ENCODE data around the gene DEAF1.

DEAF1 gene

DNA sequence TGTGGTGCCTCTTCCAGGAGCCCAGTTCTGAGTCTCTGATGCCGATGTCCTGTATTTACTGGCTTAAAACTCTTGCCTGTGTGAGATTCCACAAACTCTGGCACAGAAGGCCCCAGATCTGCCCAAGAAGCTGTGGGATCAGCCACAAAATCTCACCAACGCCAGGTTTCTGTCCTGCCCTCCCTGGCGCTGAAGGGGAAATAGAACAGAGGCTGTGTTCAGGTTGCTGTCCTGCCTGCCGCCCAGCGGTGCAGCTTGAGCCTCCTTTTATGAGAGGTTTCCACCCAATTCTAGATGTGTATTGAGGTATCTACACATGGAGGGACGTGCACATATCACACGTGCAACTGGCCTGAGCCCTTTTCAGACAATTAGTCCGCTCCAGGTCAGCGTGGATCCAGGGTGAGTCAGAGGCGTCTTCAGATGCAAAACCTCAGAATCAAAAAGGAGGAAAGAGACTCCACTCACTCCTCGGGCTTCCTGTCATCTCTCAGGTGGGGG, 2.8 kb upstream of the DEAF1 start:
- Histone ChIP-seq H3K4me1 (no peaks in the 10 kb centered on the region), H3K9me3 (no peaks in the 10 kb centered on the region), H3K36me3 (no peaks in the 10 kb centered on the region), H3K4me3 (ENCODE audit: low read depth, low read length) (no peak overlapping the region), H3K27me3 (no peaks in the 10 kb centered on the region)
- no peak for DNase-seq
- TF ChIP-seq, protein P1, sequence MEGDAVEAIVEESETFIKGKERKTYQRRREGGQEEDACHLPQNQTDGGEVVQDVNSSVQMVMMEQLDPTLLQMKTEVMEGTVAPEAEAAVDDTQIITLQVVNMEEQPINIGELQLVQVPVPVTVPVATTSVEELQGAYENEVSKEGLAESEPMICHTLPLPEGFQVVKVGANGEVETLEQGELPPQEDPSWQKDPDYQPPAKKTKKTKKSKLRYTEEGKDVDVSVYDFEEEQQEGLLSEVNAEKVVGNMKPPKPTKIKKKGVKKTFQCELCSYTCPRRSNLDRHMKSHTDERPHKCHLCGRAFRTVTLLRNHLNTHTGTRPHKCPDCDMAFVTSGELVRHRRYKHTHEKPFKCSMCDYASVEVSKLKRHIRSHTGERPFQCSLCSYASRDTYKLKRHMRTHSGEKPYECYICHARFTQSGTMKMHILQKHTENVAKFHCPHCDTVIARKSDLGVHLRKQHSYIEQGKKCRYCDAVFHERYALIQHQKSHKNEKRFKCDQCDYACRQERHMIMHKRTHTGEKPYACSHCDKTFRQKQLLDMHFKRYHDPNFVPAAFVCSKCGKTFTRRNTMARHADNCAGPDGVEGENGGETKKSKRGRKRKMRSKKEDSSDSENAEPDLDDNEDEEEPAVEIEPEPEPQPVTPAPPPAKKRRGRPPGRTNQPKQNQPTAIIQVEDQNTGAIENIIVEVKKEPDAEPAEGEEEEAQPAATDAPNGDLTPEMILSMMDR (IDR thresholded peaks at IDR 0.05; ENCODE audit: low read depth, low read length): no peak

DNA sequence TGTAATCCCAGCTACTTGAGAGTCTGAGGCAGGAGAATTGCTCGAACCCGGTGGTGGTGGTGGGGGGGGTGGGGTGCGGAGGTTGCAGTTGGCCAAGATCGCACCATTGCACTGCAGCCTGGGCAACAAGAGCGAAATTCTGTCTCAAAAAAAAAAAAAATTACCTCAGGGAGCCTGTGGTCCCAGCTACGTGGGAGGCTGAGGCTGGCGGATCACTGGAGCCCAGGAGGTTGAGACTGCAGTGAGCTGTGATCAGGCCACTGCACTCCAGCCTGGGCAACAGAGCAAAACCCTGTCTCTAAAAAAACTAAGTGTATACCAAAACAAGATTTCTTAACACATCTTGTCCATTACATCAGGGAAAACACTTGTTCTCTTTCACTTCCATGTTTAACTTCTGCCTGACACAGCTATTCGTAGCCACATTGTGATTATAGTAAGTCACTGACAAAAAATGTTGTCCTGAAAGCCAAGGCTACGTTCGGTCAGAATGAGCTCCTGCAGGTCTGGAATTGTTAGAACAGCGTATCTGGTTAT, 2.0 kb upstream of the DEAF1 start:
- no peak for DNase-seq
- Histone ChIP-seq H3K36me3 (no peaks in the 10 kb centered on the region), H3K9me3 (no peaks in the 10 kb centered on the region), H3K4me1 (no peaks in the 10 kb centered on the region), H3K4me3 (ENCODE audit: low read depth, low read length) (no peak overlapping the region), H3K27me3 (no peaks in the 10 kb centered on the region)
- TF ChIP-seq, protein P1 (IDR thresholded peaks at IDR 0.05; ENCODE audit: low read depth, low read length): no peak

DNA sequence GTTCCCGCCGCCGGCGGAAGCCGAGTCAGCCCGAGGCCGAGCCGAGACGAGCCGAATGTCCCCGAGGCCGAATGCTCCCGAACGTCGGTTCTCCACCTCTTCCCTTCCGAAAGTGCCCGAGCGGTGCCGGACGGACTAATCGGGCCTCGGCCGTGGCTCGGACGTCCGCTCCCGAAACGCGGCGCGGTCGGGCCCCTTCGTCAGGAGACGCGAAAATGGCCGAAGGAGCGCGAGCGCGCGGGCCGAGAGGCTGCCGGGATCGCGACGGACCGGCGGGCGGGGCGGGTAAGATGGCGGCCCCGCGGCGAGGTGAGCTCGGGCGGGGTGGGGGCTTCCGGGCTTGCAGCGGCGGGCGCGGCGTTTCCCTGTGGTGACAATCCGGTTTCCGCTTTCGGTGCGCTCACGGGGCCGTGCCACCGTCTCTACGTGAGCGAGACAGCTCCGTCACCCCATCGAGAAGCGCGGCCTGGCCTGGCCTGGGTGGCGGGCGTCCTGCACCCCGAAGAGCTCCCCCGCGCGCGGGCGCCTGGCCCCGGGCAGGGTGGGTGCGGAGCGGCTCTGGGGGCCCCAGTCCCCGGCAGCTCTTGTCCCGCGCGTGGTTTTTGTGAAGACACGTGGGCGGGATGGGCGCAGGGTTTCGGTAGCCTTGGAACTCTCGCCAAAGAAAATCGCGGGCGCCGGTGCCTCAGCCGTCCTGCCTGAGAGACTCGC, 671 bp upstream of the DEAF1 start, which contains the start of gene TMEM80:
Gene TMEM80, plus strand, starts transcription at position 279 of the 711 bp plus-strand sequence. Its CDS starts 12 bp downstream, at position 291.
- Histone ChIP-seq H3K4me3 (ENCODE audit: low read depth, low read length) (peak within 1 kb of the TSS; percentile 74), H3K4me1 (no peaks in the 10 kb centered on the region), H3K27me3 (no peaks in the 10 kb centered on the region), H3K36me3 (no peaks in the 10 kb centered on the region), H3K9me3 (no peaks in the 10 kb centered on the region)
- TF ChIP-seq, protein P1 (IDR thresholded peaks at IDR 0.05; ENCODE audit: low read depth, low read length): no peak
- DNase-seq: peak; percentile 97

DNA sequence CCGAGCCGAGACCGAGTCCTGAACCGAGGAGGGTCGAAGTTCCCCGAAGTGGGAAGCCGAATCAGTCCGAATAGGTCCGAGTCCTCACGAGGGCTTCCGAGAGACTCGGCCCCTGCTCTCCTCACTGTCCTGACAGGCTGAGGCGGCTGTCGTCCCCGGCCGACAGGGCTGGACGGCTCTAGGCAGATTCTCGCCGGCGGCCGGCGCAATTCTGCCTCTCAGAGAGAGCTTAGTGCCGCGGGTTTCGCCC, 191 bp upstream of the DEAF1 start:
- DNase-seq: no peak
- Histone ChIP-seq H3K4me1 (no peaks in the 10 kb centered on the region), H3K36me3 (no peaks in the 10 kb centered on the region), H3K27me3 (no peaks in the 10 kb centered on the region), H3K4me3 (ENCODE audit: low read depth, low read length) (peak overlapping the region; percentile 68), H3K9me3 (no peaks in the 10 kb centered on the region)
- TF ChIP-seq, protein P1 (IDR thresholded peaks at IDR 0.05; ENCODE audit: low read depth, low read length): no peak

DNA sequence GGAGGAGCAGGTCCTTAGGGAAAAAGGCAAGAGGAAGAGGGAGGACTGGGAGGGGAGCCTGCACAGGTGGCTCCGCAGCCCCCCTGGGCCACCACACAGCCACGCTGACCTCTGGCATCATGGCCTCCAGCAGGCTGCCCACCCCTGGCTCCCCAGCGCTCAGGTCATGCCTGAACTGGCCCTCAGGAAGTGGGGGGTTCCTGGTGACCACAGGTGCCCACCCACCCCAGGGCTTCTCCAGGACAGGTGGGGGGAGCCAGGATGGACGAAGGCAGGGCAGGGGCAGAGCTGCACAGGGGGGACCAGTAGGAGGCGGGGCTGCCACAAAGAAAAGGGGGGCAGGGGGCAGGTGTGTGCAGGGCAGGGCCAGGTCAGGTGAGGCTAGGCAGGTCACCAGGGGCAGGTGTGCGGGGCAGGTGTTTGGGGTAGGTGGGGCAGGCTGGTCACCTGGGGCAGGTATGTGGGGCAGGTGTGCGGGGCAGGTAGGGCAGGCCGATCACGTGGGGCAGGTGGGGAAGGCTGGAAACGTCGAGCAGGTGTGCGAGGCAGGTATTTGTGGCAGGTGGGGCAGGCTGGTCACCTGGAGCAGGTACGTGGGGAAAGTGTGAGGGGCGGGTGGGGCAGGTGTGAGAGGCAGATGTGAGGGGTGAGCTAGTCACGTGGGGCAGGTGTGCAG, 997 bp downstream of the DEAF1 start:
- Histone ChIP-seq H3K4me3 (ENCODE audit: low read depth, low read length) (peak overlapping the region; percentile 41), H3K27me3 (no peaks in the 10 kb centered on the region), H3K4me1 (no peaks in the 10 kb centered on the region), H3K9me3 (no peaks in the 10 kb centered on the region), H3K36me3 (no peaks in the 10 kb centered on the region)
- TF ChIP-seq, protein P1 (IDR thresholded peaks at IDR 0.05; ENCODE audit: low read depth, low read length): no peak
- DNase-seq: no peak

DNA sequence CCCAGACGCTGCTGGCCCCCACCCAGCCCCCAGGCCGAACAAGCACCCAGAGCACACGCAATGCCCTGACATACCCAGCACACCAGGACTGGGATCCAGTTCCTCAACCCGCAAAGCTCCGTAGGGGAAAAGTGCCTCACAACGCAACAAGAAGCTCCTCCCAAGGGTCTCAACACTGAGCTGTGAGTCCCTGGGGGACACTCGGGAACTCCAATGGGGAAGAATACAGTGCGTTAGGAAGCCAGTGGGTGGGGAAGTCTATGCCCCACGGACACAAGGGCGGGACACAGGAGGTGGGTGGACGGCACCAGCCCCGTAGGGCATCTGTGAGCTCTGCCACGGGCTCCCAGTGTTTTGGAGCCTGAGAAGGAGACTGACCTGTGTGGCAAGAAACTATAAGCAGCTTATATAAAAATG, 1.6 kb downstream of the DEAF1 start:
- peak overlapping the region; percentile 41 for H3K4me3 ChIP-seq (ENCODE audit: low read depth, low read length)
- no peaks in the 10 kb centered on the region for H3K4me1 ChIP-seq
- H3K9me3 ChIP-seq: no peaks in the 10 kb centered on the region
- H3K36me3 ChIP-seq: no peaks in the 10 kb centered on the region; the same call in 1 of the 2 replicates
- no peak for DNase-seq
- no peaks in the 10 kb centered on the region for H3K27me3 ChIP-seq
- TF ChIP-seq, protein P1 (IDR thresholded peaks at IDR 0.05; ENCODE audit: low read depth, low read length): no peak

All from BE2C (cell line).